GM12878 (cell line): Measurements from ENCODE around the gene PTPRF. TPM values are rescaled to one million over a fixed set of nuclear protein-coding genes. Genes with fewer than 3 reads are reported as not detected.
A peak's percentile ranks its signal among the peaks of the same experiment; 100 is the strongest.

Experiments used
- ATAC-seq: fragments of 200-7000 bp; cut with Tn5 transposase; 3 replicates; pipeline ENCODE4 v1.9.1; 2020; ENCODE audit warnings: mild to moderate bottlenecking, moderate library complexity
- BruUV-seq: library from RNA; stranded (reverse); fragments of 400-500 nt; replicated peaks from 2 replicates; lab custom pipeline; 2021; lab: Mats Ljungman, UMichigan
- CTCF ChIA-PET: fragments of 300-600 bp; sonication (Branson Sonifier 250); formaldehyde crosslinking; extraction: SDS; loops from one replicate; lab custom pipeline; 2021; ENCODE audit warnings: inconsistent platforms; lab: Yijun Ruan, JAX
- POLR2A ChIA-PET: fragments of 350-600 bp; formaldehyde crosslinking; extraction: SDS; loops from one replicate; lab custom pipeline; 2021; ENCODE audit warnings: inconsistent platforms; lab: Charles Lee
- RAD21 ChIA-PET: fragments of 300-600 bp; sonication (Branson Sonifier 250); formaldehyde crosslinking; loops from one replicate; lab custom pipeline; 2023; ENCODE audit warnings: antibody characterized with exemption; ENCODE audit not compliant: unreplicated experiment; lab: Charles Lee
- SMC1A ChIA-PET: fragments of 300-600 bp; sonication (Branson Sonifier 250); formaldehyde crosslinking; loops from one replicate; lab custom pipeline; 2023; ENCODE audit not compliant: unreplicated experiment, uncharacterized antibody; lab: Charles Lee
- DNase-seq: peaks from one replicate; pipeline ENCODE4 v3.0.0-alpha.2; 2011; ENCODE audit warnings: low read depth, low spot score
- FAIRE-seq: peaks from 3 replicates; lab custom pipeline; 2011; peaks lifted over from hg19 to GRCh38; lab: Jason Lieb, UNC
- H2AFZ ChIP-seq: 2 replicates; pipeline ENCODE4 v1.6.0; 2011; ENCODE audit warnings: low read depth, low read length, control low read depth; ENCODE audit not compliant: control insufficient read depth
- H3K27ac ChIP-seq: 2 replicates; pipeline ENCODE4 v1.5.1; 2011; ENCODE audit warnings: control low read depth; ENCODE audit not compliant: control insufficient read depth, insufficient read depth
- H3K27me3 ChIP-seq, 2 experiments: replicated peaks in 1 of 2; 2 replicates each; pipeline versions ENCODE4 v1.6.0 to v1.6.1; 2011; ENCODE audit warnings: low read length in 1 of 2; ENCODE audit not compliant: control insufficient read depth in 2 of 2, insufficient read depth in 2 of 2
- H3K36me3 ChIP-seq, 2 experiments: 2 replicates each; pipeline ENCODE4 v1.5.1; 2011; ENCODE audit warnings: low read length in 1 of 2; ENCODE audit not compliant: control insufficient read depth in 2 of 2, insufficient read depth in 2 of 2
- H3K4me1 ChIP-seq: 2 replicates; pipeline ENCODE4 v1.6.1; 2011; ENCODE audit warnings: mild to moderate bottlenecking, low read length, moderate library complexity, mixed read lengths; ENCODE audit not compliant: control insufficient read depth, insufficient read depth
- H3K4me2 ChIP-seq: 2 replicates; pipeline ENCODE4 v1.6.0; 2011; ENCODE audit warnings: control low read depth; ENCODE audit not compliant: control insufficient read depth, insufficient read depth
- H3K4me3 ChIP-seq: fragments of 200-600 bp; sonication (generic); 2 replicates; pipeline ENCODE4 v1.5.1; 2016
- H3K79me2 ChIP-seq: 2 replicates; pipeline ENCODE4 v1.6.0; 2011; ENCODE audit warnings: low read length; ENCODE audit not compliant: control insufficient read depth, insufficient read depth
- H3K9ac ChIP-seq: 2 replicates; pipeline ENCODE4 v1.8.0; 2011; ENCODE audit warnings: low read length, control low read depth, mixed read lengths; ENCODE audit not compliant: control insufficient read depth, insufficient read depth
- H3K9me3 ChIP-seq: replicated peaks from 3 replicates; pipeline ENCODE4 v1.5.1; 2011; ENCODE audit warnings: mild to moderate bottlenecking, low read length; ENCODE audit not compliant: control insufficient read depth, insufficient read depth
- H4K20me1 ChIP-seq: 2 replicates; pipeline ENCODE4 v1.6.0; 2011; ENCODE audit not compliant: control insufficient read depth, insufficient read depth
- ATF2 ChIP-seq: IDR thresholded peaks from 2 replicates; pipeline ENCODE4 v1.6.1; 2012; ENCODE audit warnings: low read length, inconsistent platforms
- BCL11A ChIP-seq: IDR thresholded peaks from 2 replicates; pipeline ENCODE4 v1.6.1; 2011; ENCODE audit warnings: low read depth, low read length
- DPF2 ChIP-seq: fragments of 450-650 bp; IDR thresholded peaks from 2 replicates; pipeline ENCODE4 v1.6.1; 2017; ENCODE audit warnings: mild to moderate bottlenecking
- KDM1A ChIP-seq: fragments of 200-600 bp; sonication (generic); IDR thresholded peaks from 2 replicates; pipeline ENCODE4 v1.6.1; 2016; ENCODE audit warnings: borderline replicate concordance
- MEF2B ChIP-seq: fragments of 450-650 bp; IDR thresholded peaks from 2 replicates; pipeline ENCODE4 v1.6.1; 2018; ENCODE audit warnings: mild to moderate bottlenecking, moderate library complexity; ENCODE audit not compliant: partially characterized antibody, poor library complexity, severe bottlenecking
- PBX3 ChIP-seq: IDR thresholded peaks from 2 replicates; pipeline ENCODE4 v1.6.1; 2011; ENCODE audit warnings: mild to moderate bottlenecking, low read depth, low read length, moderate library complexity; ENCODE audit not compliant: insufficient replicate concordance
- RB1 ChIP-seq: fragments of 450-650 bp; formaldehyde crosslinking; IDR thresholded peaks from 2 replicates; pipeline ENCODE4 v1.6.1; 2017; ENCODE audit warnings: mild to moderate bottlenecking, borderline replicate concordance
- SP1 ChIP-seq: IDR thresholded peaks from one replicate; pipeline ENCODE4 v1.6.1; 2011; ENCODE audit warnings: low read depth, low read length
- TCF3 ChIP-seq: IDR thresholded peaks from 2 replicates; pipeline ENCODE4 v1.6.1; 2012; ENCODE audit warnings: low read depth, mild to moderate bottlenecking, low read length, borderline replicate concordance; ENCODE audit not compliant: insufficient read depth
- WGBS: methylation state at CpG from one replicate; pipeline ENCODE4 v1.1.6; 2016; ENCODE audit warnings: low lambda C conversion rate; ENCODE audit not compliant: insufficient replicate concordance, insufficient coverage; ENCODE audit errors: missing lambda C conversion rate; 5-methylcytosine and 5-hydroxymethylcytosine counted together
- in situ Hi-C: fragments of 300-500 bp; cut with MboI; formaldehyde crosslinking; loops from 9 replicates; pipeline ENCODE4 v1.14.3; 2018; ENCODE audit warnings: mixed read lengths
- intact Hi-C: fragments of 100-400 bp; cut with micrococcal nuclease; formaldehyde crosslinking; loops from one replicate; pipeline ENCODE4 v1.14.2; 2022; ENCODE audit not compliant: unreplicated experiment
- polyA plus RNA-seq, 11 experiments: library from polyadenylated mRNA; depleted of rRNA in 4 of 11; unstranded in 6 of 11; stranded (reverse) in 5 of 11; fragments of >200 nt; fragmentation: Nextera tagmentation in 4 of 11; fragmentation: Illumina TruSeq in 1 of 11; extraction: Ambion mirVana in 4 of 11; extraction: Trizol in 1 of 11; gene quantifications; 1 replicate in 1 of 11; 2 replicates in 10 of 11; pipeline versions ENCODE4 v1.2.1 to v1.2.3, GENCODE V29; 2011 to 2016; ENCODE audit warnings: inconsistent platforms in 2 of 11, missing spikeins in 2 of 11, low read depth in 1 of 11
- total RNA-seq, 4 experiments: library from RNA; depleted of rRNA in 3 of 4; stranded (reverse); fragments of >200 nt in 3 of 4; fragmentation: Illumina TruSeq in 1 of 4; extraction: Trizol in 1 of 4; gene quantifications; 2 replicates each; pipeline versions ENCODE4 v1.2.1 to v1.2.3, GENCODE V29; 2013 to 2021
- TF ChIP-seq, protein P1 (sequence below): fragments of 450-650 bp; IDR thresholded peaks from 2 replicates; pipeline ENCODE4 v1.6.1; 2017; ENCODE audit warnings: mild to moderate bottlenecking, low read depth, inconsistent platforms; ENCODE audit not compliant: poor library complexity, severe bottlenecking
- TF ChIP-seq, protein P2 (sequence below): fragments of 450-650 bp; formaldehyde crosslinking; IDR thresholded peaks from 2 replicates; pipeline ENCODE4 v1.4.0; 2022; ENCODE audit warnings: mild to moderate bottlenecking, moderate library complexity
- TF ChIP-seq, protein P3 (sequence below): IDR thresholded peaks from 2 replicates; pipeline ENCODE4 v1.6.1; 2011; ENCODE audit warnings: borderline replicate concordance, low read depth, mild to moderate bottlenecking, moderate library complexity, low read length; ENCODE audit not compliant: insufficient read depth, poor library complexity, severe bottlenecking

PTPRF gene
- total and polyA plus RNA-seq, 10 of the 15 experiments (the other 5 are each of a cell fraction or from before 2014, with no cell fraction given) = 0.04 to 2.6 (median 0.32) TPM

DNA sequence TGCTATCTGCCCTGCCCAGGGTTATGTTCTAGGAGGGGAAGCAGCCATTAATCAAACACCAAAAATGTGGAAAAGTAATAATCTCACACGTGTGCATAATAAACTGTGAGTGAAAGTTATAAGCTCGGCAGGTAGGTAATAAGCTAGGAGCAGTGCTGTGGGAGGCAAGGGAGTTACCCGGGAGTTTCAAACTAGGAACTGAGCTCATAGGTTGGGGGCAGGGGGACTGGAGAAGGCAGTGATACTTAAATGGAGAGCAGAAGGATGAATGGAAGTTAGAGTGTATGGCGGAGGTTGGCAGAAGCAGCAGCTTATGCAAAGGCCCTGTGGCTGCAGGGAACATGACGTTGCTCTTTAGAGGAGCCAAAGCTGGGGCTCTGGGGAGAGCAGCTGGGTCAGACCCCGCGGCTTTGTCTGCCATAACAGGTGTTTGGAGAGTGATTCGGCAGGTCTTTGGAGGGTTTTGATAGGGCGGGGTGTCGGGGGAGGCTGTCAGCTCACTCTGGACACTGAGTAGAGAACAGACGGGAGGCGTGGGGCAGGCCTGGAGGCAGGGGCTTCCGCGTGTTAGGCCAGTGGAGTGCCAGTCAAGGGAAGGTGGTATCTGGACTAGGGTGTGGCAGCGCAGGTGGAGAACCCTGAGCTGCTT is 20.0 kb downstream of the PTPRF start:
- SMC1A ChIA-PET = interaction anchor here (0.6 to 1.1 kb wide), 3 partner anchors 17 to 42 kb away, joined by 3 to 4 read pairs (median 3); no protein-coding TSS in a partner anchor
- FAIRE-seq (no peak), ATAC-seq (no peak), DNase-seq (no peak)
- intact Hi-C loops (no loop called here), in situ Hi-C loops (no loop called here)
- Histone ChIP-seq H3K9ac (no peak overlapping the region), H2AFZ (peak overlapping the region; percentile 10; the same call in 1 of the 2 replicates), H3K9me3 (no peaks in the 10 kb centered on the region), H3K27me3 (no peaks in the 10 kb centered on the region), H3K36me3 (no peaks in the 10 kb centered on the region), H3K27ac (no peak overlapping the region), H3K4me1 (no peaks in the 10 kb centered on the region), H3K79me2 (no peaks in the 10 kb centered on the region), H4K20me1 (no peaks in the 10 kb centered on the region), H3K4me3 (no peak overlapping the region), H3K4me2 (peak overlapping the region; percentile 62; the same call in 1 of the 2 replicates)
- no TSS peak for BruUV-seq
- 61% methylated on average over 15 of the region's 15 CpGs for WGBS
- TF ChIP-seq ATF2 (no peak), MEF2B (no peak), PBX3 (no peak), SP1 (no peak), RB1 (no peak), DPF2 (no peak), KDM1A (no peak), BCL11A (no peak), TCF3 (no peak)
- TF ChIP-seq, protein P1, sequence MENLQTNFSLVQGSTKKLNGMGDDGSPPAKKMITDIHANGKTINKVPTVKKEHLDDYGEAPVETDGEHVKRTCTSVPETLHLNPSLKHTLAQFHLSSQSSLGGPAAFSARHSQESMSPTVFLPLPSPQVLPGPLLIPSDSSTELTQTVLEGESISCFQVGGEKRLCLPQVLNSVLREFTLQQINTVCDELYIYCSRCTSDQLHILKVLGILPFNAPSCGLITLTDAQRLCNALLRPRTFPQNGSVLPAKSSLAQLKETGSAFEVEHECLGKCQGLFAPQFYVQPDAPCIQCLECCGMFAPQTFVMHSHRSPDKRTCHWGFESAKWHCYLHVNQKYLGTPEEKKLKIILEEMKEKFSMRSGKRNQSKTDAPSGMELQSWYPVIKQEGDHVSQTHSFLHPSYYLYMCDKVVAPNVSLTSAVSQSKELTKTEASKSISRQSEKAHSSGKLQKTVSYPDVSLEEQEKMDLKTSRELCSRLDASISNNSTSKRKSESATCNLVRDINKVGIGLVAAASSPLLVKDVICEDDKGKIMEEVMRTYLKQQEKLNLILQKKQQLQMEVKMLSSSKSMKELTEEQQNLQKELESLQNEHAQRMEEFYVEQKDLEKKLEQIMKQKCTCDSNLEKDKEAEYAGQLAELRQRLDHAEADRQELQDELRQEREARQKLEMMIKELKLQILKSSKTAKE = no peak
- TF ChIP-seq, protein P2, sequence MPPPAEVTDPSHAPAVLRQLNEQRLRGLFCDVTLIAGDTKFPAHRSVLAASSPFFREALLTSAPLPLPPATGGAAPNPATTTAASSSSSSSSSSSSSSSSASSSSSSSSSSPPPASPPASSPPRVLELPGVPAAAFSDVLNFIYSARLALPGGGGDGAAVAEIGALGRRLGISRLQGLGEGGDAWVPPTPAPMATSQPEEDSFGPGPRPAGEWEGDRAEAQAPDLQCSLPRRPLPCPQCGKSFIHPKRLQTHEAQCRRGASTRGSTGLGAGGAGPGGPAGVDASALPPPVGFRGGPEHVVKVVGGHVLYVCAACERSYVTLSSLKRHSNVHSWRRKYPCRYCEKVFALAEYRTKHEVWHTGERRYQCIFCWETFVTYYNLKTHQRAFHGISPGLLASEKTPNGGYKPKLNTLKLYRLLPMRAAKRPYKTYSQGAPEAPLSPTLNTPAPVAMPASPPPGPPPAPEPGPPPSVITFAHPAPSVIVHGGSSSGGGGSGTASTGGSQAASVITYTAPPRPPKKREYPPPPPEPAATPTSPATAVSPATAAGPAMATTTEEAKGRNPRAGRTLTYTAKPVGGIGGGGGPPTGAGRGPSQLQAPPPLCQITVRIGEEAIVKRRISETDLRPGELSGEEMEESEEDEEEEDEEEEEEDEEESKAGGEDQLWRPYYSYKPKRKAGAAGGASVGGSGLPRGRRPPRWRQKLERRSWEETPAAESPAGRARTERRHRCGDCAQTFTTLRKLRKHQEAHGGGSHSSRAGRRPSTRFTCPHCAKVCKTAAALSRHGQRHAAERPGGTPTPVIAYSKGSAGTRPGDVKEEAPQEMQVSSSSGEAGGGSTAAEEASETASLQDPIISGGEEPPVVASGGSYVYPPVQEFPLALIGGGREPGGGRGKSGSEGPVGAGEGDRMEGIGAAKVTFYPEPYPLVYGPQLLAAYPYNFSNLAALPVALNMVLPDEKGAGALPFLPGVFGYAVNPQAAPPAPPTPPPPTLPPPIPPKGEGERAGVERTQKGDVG (CRISPR knock-in tag) = no peak
- TF ChIP-seq, protein P3, sequence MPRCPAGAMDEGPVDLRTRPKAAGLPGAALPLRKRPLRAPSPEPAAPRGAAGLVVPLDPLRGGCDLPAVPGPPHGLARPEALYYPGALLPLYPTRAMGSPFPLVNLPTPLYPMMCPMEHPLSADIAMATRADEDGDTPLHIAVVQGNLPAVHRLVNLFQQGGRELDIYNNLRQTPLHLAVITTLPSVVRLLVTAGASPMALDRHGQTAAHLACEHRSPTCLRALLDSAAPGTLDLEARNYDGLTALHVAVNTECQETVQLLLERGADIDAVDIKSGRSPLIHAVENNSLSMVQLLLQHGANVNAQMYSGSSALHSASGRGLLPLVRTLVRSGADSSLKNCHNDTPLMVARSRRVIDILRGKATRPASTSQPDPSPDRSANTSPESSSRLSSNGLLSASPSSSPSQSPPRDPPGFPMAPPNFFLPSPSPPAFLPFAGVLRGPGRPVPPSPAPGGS = no peak
- RAD21 ChIA-PET = interaction anchor here (0.6 kb wide), 1 partner anchor 30 kb away, joined by 4 read pairs; no protein-coding TSS in a partner anchor
- CTCF ChIA-PET = interaction anchor here (1.4 kb wide), 1 partner anchor 384 kb away, joined by 6 read pairs; no protein-coding TSS in a partner anchor
- POLR2A ChIA-PET = no interaction called here
